ENCODE measurements around the gene ARHGAP24.

- no peak for TF ChIP-seq POLR2AphosphoS5 (IDR thresholded peaks at IDR 0.05; ENCODE audit: low read depth, low read length)
- no peak for TF ChIP-seq SIN3A (IDR thresholded peaks at IDR 0.05; ENCODE audit: borderline replicate concordance, insufficient read depth, low read length)
These were observed 13.5 kb downstream of the ARHGAP24 start for GRCh38 chr4:85488416-85488815.
